NCI-H1105 (cell line): ENCODE results near the gene SFT2D3.

ENCODE experiments used
- DNase-seq: peaks from one replicate; lab custom pipeline; 2025; lab: John Stamatoyannopoulos, UW

The SFT2D3 gene

GRCh38 chr2:127681976-127682857 lies 19.1 kb upstream of the SFT2D3 start:
- no peak for DNase-seq

GRCh38 chr2:127683056-127683455 lies 18.2 kb upstream of the SFT2D3 start:
- DNase-seq: no peak

DNA sequence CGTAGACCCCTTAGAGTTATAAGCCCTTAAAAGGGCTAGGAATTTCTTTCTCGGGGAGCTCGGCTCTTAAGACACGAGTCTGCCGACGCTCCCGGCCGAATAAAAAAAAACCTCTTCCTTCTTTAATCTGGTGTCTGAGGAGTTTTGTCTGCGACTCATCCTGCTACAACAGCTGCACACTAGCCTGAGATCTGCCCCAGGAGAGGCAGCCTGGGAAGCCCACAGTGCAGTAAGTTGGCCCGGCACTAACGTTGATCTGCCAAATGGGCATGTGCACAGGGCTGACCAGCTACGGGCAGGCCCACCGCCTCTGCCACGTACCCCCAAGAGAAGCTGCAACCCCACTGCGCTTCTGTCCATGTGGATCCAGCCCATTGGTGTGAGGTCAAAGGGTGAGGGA lies 17.5 kb upstream of the SFT2D3 start:
- no peak for DNase-seq

DNA sequence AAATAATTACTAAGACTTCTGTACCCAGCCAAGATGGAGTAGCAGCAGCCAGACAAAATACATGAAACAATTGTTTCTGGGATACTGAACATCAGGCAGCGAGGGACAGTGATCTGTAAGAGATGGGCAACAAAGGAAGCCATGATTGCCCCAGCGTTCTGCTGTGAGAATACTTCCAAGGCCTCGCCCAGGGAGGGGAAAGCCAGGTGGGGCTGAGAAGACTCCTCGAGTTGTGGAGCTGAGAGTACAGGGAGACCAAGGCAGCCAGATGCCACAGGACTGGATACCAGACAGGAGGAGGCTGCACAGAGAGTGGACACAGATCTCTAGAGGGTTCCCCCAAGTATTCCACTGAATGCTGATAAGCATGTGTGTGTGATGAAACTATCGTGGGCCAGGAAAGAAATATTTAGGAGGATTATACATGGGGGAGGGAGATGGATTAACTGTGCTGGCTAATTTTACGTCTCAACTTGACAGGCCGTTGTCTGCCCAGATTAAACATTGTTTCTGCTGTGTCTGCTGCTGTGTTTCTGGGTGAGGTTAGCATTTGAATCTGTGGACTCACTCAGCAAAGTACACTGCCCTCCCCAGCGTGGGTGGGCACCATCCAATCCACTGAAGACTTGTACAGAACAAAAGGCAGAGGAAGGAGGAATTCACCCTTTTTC lies 15.8 kb upstream of the SFT2D3 start:
- no peak for DNase-seq

DNA sequence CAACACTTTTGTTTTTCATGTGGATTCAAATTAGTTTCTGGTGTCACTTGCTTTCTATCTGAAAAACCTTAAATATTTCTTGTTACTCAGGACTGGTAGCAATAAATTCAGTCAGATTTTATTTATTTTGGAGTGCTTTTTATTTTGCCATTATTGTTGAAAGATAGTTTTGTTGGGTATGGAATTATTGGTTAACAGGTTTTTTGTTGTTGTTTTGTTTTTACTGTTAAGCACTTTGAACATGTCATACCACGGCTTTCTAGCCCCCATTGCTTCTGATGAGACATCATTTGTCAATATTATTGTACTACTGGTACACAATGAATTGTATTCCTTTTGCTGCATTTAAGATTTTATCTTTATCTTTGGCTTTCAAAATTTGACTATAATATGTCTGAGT lies 12.9 kb upstream of the SFT2D3 start:
- no peak for DNase-seq

GRCh38 chr2:127690696-127691095 lies 10.6 kb upstream of the SFT2D3 start:
- no peak for DNase-seq

DNA sequence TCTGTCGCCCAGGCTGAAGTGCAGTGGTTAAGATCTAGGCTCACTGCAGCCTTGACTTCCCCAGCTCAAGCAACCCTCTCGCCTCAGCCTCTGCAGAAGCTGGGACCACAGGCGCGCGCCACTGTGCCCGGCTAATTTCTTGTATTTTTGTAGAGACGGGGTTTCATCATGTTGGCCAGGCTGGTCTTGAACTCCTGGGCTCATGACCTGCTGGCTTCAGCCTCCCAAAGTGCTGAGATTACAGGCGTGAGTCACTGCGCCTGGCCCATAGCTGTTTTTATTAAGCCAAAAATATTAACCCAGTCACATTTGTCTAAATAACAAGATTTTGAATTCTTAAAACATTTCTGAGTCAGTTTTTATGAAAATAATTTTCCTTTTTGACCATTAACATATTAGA lies 6.3 kb upstream of the SFT2D3 start:
- DNase-seq: no peak

GRCh38 chr2:127695491-127696472 lies 5.5 kb upstream of the SFT2D3 start:
- no peak for DNase-seq

GRCh38 chr2:127697482-127698180 lies 3.7 kb upstream of the SFT2D3 start:
- DNase-seq: no peak

DNA sequence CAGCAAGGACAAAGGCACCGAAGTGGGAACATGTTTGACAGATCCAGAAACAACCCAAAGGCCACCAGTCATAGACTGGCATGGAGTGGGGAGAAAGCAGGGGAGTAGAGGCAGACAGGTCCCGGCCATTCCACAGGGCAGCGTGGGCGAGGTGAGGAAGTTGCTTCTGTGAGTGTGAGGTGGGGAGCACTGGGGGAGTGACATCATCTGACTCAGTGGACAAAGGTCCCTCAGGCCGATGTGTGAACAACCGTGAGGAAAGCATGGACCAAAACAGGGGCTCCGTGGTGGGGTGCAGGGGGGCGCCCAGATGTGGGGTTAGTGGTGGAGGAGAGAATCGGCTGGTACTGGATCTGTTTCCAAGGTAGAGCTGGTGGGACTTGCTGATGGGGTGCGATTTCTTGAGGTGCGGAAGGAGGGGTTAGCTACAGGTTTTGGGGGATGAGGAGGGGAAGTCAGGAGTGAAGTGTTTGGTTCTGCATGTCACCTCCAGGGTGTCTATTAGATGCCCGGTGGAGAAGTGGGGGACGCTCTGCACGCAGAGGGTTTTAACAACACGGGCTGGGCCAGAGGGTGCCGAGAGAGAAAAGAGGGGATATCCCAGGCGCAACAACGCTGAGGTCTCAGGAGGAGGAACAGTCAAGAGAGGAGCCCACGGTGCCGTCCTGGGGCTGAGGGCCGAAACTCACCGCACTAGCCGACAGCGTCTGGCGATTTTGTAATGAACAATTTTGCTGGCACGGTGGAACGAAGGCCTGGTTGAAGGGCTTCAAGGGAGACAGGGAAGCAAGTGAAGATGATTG lies 2.5 kb upstream of the SFT2D3 start:
- no peak for DNase-seq

- DNase-seq: no peak
Measured at GRCh38 chr2:127700527-127701192, 637 bp upstream of the SFT2D3 start.

- peak; percentile 69 for DNase-seq
Measured at GRCh38 chr2:127701651-127702394, 526 bp downstream of the SFT2D3 start.

- no peak for DNase-seq
Measured at GRCh38 chr2:127702395-127703009, 1.2 kb downstream of the SFT2D3 start.

- no peak for DNase-seq
Measured at GRCh38 chr2:127703282-127703681, 2.0 kb downstream of the SFT2D3 start.

- no peak for DNase-seq
Measured at GRCh38 chr2:127704641-127705390, 3.5 kb downstream of the SFT2D3 start.

DNA sequence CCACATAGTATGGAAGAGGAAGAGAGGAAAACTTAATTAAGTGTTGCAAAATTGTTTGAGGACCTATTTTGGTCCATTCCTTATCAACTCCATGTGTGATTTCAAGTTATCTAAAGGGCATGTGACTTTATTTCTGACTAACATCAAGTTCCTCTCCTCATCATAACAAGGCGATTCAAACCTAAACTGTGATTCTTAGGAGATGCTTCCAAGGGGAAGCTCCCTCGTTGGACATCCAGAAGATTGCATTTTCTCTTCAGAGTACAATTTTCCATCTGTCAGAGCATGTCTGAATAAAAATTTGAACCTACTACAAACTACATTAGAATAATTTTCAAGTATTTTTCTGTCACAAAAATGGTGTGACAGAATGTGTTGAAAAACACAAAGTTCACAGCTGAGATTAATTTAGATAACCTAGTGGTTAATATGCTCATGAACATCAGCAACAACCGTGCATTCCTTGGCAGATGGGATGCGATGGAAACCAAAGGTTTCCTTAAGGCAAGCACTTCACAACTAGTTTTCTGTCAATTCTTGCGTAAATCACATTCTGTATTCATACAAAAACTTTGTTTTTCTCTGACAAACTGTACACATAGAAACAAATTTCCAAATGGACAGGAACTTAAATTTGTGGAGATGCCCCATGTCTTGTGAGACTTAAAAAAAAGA lies 4.2 kb downstream of the SFT2D3 start:
- DNase-seq: no peak

GRCh38 chr2:127706215-127706990 lies 5.1 kb downstream of the SFT2D3 start:
- DNase-seq: no peak
